Esophagus muscularis mucosa (tissue), 4 donors: ENCODE data around the gene SDHB.

Experiments
- CTCF ChIP-seq, 3 experiments: fragments of 200-600 bp in 2 of 3; fragments of 450-650 bp in 1 of 3; sonication (generic) in 2 of 3; IDR thresholded peaks; one replicate each; pipeline ENCODE4 v1.5.1; 2017 to 2019; ENCODE audit warnings: antibody characterized with exemption in 3 of 3, mild to moderate bottlenecking in 2 of 3, moderate library complexity in 1 of 3
- EP300 ChIP-seq: sonication (generic); formaldehyde crosslinking; IDR thresholded peaks from one replicate; pipeline ENCODE4 v1.6.1; 2017; ENCODE audit warnings: antibody characterized with exemption
- POLR2A ChIP-seq: fragments of 450-650 bp; IDR thresholded peaks from one replicate; pipeline ENCODE4 v1.6.1; 2017; ENCODE audit warnings: antibody characterized with exemption, moderate library complexity, mild to moderate bottlenecking, low read depth

DNA sequence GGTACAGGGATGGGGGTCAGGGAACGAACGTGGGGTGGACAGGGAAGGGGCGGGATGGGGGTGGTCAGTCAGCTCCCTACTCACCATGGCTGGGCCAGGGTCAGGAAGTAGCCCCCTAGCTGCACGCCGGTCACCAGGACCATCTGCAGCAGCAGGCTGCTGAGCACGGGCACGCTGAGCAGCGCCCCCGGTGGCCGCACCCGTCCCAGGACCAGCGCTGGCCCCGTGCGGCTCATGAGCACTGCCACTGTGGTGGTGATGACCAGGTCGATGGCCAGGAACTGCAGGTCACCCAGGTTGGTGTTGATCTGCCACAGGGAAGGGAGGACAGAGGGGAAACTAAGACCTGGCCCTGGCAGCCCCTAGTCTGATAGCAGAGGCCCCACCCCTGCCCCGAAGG is 66.9 kb downstream of the SDHB start:
- TF ChIP-seq CTCF (IDR thresholded peaks at IDR 0.05) (peak in 1 of 3 experiments; percentile 19), POLR2A (no peak), EP300 (no peak)
